GM12878 (cell line): Measurements from ENCODE around the gene SLC34A3. TPM values are rescaled to one million over a fixed set of nuclear protein-coding genes. Genes with fewer than 3 reads are reported as not detected.
A peak's percentile ranks its signal among the peaks of the same experiment; 100 is the strongest.

Experiments
- ATAC-seq: fragments of 200-7000 bp; cut with Tn5 transposase; 3 replicates; pipeline ENCODE4 v1.9.1; 2020; ENCODE audit warnings: mild to moderate bottlenecking, moderate library complexity
- BruUV-seq: library from RNA; stranded (reverse); fragments of 400-500 nt; replicated peaks from 2 replicates; lab custom pipeline; 2021; lab: Mats Ljungman, UMichigan
- CTCF ChIA-PET: fragments of 300-600 bp; sonication (Branson Sonifier 250); formaldehyde crosslinking; extraction: SDS; loops from one replicate; lab custom pipeline; 2021; ENCODE audit warnings: inconsistent platforms; lab: Yijun Ruan, JAX
- POLR2A ChIA-PET: fragments of 350-600 bp; formaldehyde crosslinking; extraction: SDS; loops from one replicate; lab custom pipeline; 2021; ENCODE audit warnings: inconsistent platforms; lab: Charles Lee
- RAD21 ChIA-PET: fragments of 300-600 bp; sonication (Branson Sonifier 250); formaldehyde crosslinking; loops from one replicate; lab custom pipeline; 2023; ENCODE audit warnings: antibody characterized with exemption; ENCODE audit not compliant: unreplicated experiment; lab: Charles Lee
- SMC1A ChIA-PET: fragments of 300-600 bp; sonication (Branson Sonifier 250); formaldehyde crosslinking; loops from one replicate; lab custom pipeline; 2023; ENCODE audit not compliant: unreplicated experiment, uncharacterized antibody; lab: Charles Lee
- DNase-seq: peaks from one replicate; pipeline ENCODE4 v3.0.0-alpha.2; 2011; ENCODE audit warnings: low read depth, low spot score
- FAIRE-seq: peaks from 3 replicates; lab custom pipeline; 2011; peaks lifted over from hg19 to GRCh38; lab: Jason Lieb, UNC
- H2AFZ ChIP-seq: 2 replicates; pipeline ENCODE4 v1.6.0; 2011; ENCODE audit warnings: low read depth, low read length, control low read depth; ENCODE audit not compliant: control insufficient read depth
- H3K27ac ChIP-seq: 2 replicates; pipeline ENCODE4 v1.5.1; 2011; ENCODE audit warnings: control low read depth; ENCODE audit not compliant: control insufficient read depth, insufficient read depth
- H3K27me3 ChIP-seq, 2 experiments: replicated peaks in 1 of 2; 2 replicates each; pipeline versions ENCODE4 v1.6.0 to v1.6.1; 2011; ENCODE audit warnings: low read length in 1 of 2; ENCODE audit not compliant: control insufficient read depth in 2 of 2, insufficient read depth in 2 of 2
- H3K36me3 ChIP-seq, 2 experiments: 2 replicates each; pipeline ENCODE4 v1.5.1; 2011; ENCODE audit warnings: low read length in 1 of 2; ENCODE audit not compliant: control insufficient read depth in 2 of 2, insufficient read depth in 2 of 2
- H3K4me1 ChIP-seq: 2 replicates; pipeline ENCODE4 v1.6.1; 2011; ENCODE audit warnings: mild to moderate bottlenecking, low read length, moderate library complexity, mixed read lengths; ENCODE audit not compliant: control insufficient read depth, insufficient read depth
- H3K4me2 ChIP-seq: 2 replicates; pipeline ENCODE4 v1.6.0; 2011; ENCODE audit warnings: control low read depth; ENCODE audit not compliant: control insufficient read depth, insufficient read depth
- H3K4me3 ChIP-seq: fragments of 200-600 bp; sonication (generic); 2 replicates; pipeline ENCODE4 v1.5.1; 2016
- H3K79me2 ChIP-seq: 2 replicates; pipeline ENCODE4 v1.6.0; 2011; ENCODE audit warnings: low read length; ENCODE audit not compliant: control insufficient read depth, insufficient read depth
- H3K9ac ChIP-seq: 2 replicates; pipeline ENCODE4 v1.8.0; 2011; ENCODE audit warnings: low read length, control low read depth, mixed read lengths; ENCODE audit not compliant: control insufficient read depth, insufficient read depth
- H3K9me3 ChIP-seq: replicated peaks from 3 replicates; pipeline ENCODE4 v1.5.1; 2011; ENCODE audit warnings: mild to moderate bottlenecking, low read length; ENCODE audit not compliant: control insufficient read depth, insufficient read depth
- H4K20me1 ChIP-seq: 2 replicates; pipeline ENCODE4 v1.6.0; 2011; ENCODE audit not compliant: control insufficient read depth, insufficient read depth
- CHD4 ChIP-seq: fragments of 200-600 bp; sonication (generic); IDR thresholded peaks from 2 replicates; pipeline ENCODE4 v1.6.1; 2016; ENCODE audit warnings: mild to moderate bottlenecking
- GATAD2B ChIP-seq: fragments of 450-650 bp; conservative IDR thresholded peaks from 2 replicates; pipeline ENCODE4 v1.6.1; 2017; ENCODE audit warnings: low read depth, mild to moderate bottlenecking, moderate library complexity
- MEF2A ChIP-seq: IDR thresholded peaks from 2 replicates; pipeline ENCODE4 v1.6.1; 2011; ENCODE audit warnings: low read depth, mild to moderate bottlenecking, low read length, moderate library complexity; ENCODE audit not compliant: insufficient read depth
- NFXL1 ChIP-seq: fragments of 450-650 bp; IDR thresholded peaks from 2 replicates; pipeline ENCODE4 v1.6.1; 2017; ENCODE audit warnings: antibody characterized with exemption, mild to moderate bottlenecking, borderline replicate concordance
- NFYA ChIP-seq: IDR thresholded peaks from 2 replicates; pipeline ENCODE4 v1.6.1; 2011; ENCODE audit warnings: low read depth, mild to moderate bottlenecking, low read length, improper control_type of control experiment, borderline replicate concordance
- POLR2A ChIP-seq: IDR thresholded peaks from 2 replicates; pipeline ENCODE4 v1.6.1; 2011; ENCODE audit warnings: low read depth, mild to moderate bottlenecking, low read length
- POLR2AphosphoS2 ChIP-seq: IDR thresholded peaks from 2 replicates; pipeline ENCODE4 v1.6.1; 2011; ENCODE audit warnings: low read depth, mild to moderate bottlenecking, low read length, improper control_type of control experiment, moderate library complexity
- RELB ChIP-seq: fragments of 450-650 bp; IDR thresholded peaks from 2 replicates; pipeline ENCODE4 v1.6.1; 2017; ENCODE audit warnings: low read depth, mild to moderate bottlenecking, moderate library complexity
- SMAD5 ChIP-seq: IDR thresholded peaks from 2 replicates; pipeline ENCODE4 v1.6.1; 2016; ENCODE audit warnings: antibody characterized with exemption, low read depth
- SREBF1 ChIP-seq: IDR thresholded peaks from 2 replicates; pipeline ENCODE4 v1.6.1; 2012; ENCODE audit warnings: mild to moderate bottlenecking, low read length
- SUPT20H ChIP-seq: IDR thresholded peaks from 2 replicates; pipeline ENCODE4 v1.6.1; 2011; ENCODE audit warnings: low read depth, mild to moderate bottlenecking, low read length, moderate library complexity, borderline replicate concordance; ENCODE audit not compliant: control insufficient read depth
- TCF12 ChIP-seq: IDR thresholded peaks from 2 replicates; pipeline ENCODE4 v1.6.1; 2011; ENCODE audit warnings: low read depth, mild to moderate bottlenecking, low read length
- TCF7 ChIP-seq: IDR thresholded peaks from 2 replicates; pipeline ENCODE4 v1.6.1; 2014; ENCODE audit warnings: antibody characterized with exemption, borderline replicate concordance
- WGBS: methylation state at CpG from one replicate; pipeline ENCODE4 v1.1.6; 2016; ENCODE audit warnings: low lambda C conversion rate; ENCODE audit not compliant: insufficient replicate concordance, insufficient coverage; ENCODE audit errors: missing lambda C conversion rate; 5-methylcytosine and 5-hydroxymethylcytosine counted together
- in situ Hi-C: fragments of 300-500 bp; cut with MboI; formaldehyde crosslinking; loops from 9 replicates; pipeline ENCODE4 v1.14.3; 2018; ENCODE audit warnings: mixed read lengths
- intact Hi-C: fragments of 100-400 bp; cut with micrococcal nuclease; formaldehyde crosslinking; loops from one replicate; pipeline ENCODE4 v1.14.2; 2022; ENCODE audit not compliant: unreplicated experiment
- polyA plus RNA-seq, 11 experiments: library from polyadenylated mRNA; depleted of rRNA in 4 of 11; unstranded in 6 of 11; stranded (reverse) in 5 of 11; fragments of >200 nt; fragmentation: Nextera tagmentation in 4 of 11; fragmentation: Illumina TruSeq in 1 of 11; extraction: Ambion mirVana in 4 of 11; extraction: Trizol in 1 of 11; gene quantifications; 1 replicate in 1 of 11; 2 replicates in 10 of 11; pipeline versions ENCODE4 v1.2.1 to v1.2.3, GENCODE V29; 2011 to 2016; ENCODE audit warnings: inconsistent platforms in 2 of 11, missing spikeins in 2 of 11, low read depth in 1 of 11
- total RNA-seq, 4 experiments: library from RNA; depleted of rRNA in 3 of 4; stranded (reverse); fragments of >200 nt in 3 of 4; fragmentation: Illumina TruSeq in 1 of 4; extraction: Trizol in 1 of 4; gene quantifications; 2 replicates each; pipeline versions ENCODE4 v1.2.1 to v1.2.3, GENCODE V29; 2013 to 2021
- TF ChIP-seq, protein P1 (sequence below), 3 experiments: IDR thresholded peaks in 2 of 3; conservative IDR thresholded peaks in 1 of 3; 2 replicates each; pipeline ENCODE4 v1.5.1; 2011; ENCODE audit warnings: low read depth in 3 of 3, low read length in 3 of 3, mild to moderate bottlenecking in 3 of 3, control low read depth in 2 of 3, moderate library complexity in 2 of 3, inconsistent platforms in 1 of 3, mixed read lengths in 1 of 3; ENCODE audit not compliant: control insufficient read depth in 2 of 3, insufficient read depth in 1 of 3; ENCODE audit errors: extremely low read depth in 1 of 3

SLC34A3 gene
- total and polyA plus RNA-seq, 10 of the 15 experiments (the other 5 are each of a cell fraction or from before 2014, with no cell fraction given): not detected

GRCh38 chr9:137218754-137219271 lies 11.9 kb upstream of the SLC34A3 start:
- CTCF ChIA-PET: no interaction called here
- no peak overlapping the region for H3K27ac ChIP-seq
- SMC1A ChIA-PET: no interaction called here
- peaks cover 0 to 2% of the 10 kb centered on the region in 2 experiments; a peak in 2 of 4 replicates for H3K36me3 ChIP-seq
- H3K9ac ChIP-seq: no peak overlapping the region
- intact Hi-C loops (no loop called here), in situ Hi-C loops (no loop called here)
- H3K27me3 ChIP-seq: no peaks in the 10 kb centered on the region
- 84% methylated on average over 11 of the region's 12 CpGs for WGBS
- H3K4me2 ChIP-seq: no peak overlapping the region
- DNase-seq: no peak
- H3K4me1 ChIP-seq: peaks cover 5% of the 10 kb centered on the region; the same call in 1 of the 2 replicates
- H3K4me3 ChIP-seq: no peak overlapping the region
- H4K20me1 ChIP-seq: no peaks in the 10 kb centered on the region
- no peak for FAIRE-seq
- ATAC-seq: no peak
- no peaks in the 10 kb centered on the region for H3K79me2 ChIP-seq
- BruUV-seq: no TSS peak
- POLR2A ChIA-PET: interaction anchor here (0.6 to 1.4 kb wide), 4 partner anchors 18 to 191 kb away, joined by 4 to 8 read pairs (median 4); partner anchors contain the start of gene TPRN
- TF ChIP-seq GATAD2B (no peak), TCF12 (no peak), RELB (no peak), SUPT20H (no peak), TCF7 (no peak), NFYA (no peak), POLR2AphosphoS2 (0 out of 2 replicates have a peak, but pooled peaks have one; percentile 24), SREBF1 (no peak), MEF2A (no peak), SMAD5 (no peak), NFXL1 (no peak), POLR2A (peak; percentile 39; the same call in 1 of the 2 replicates), CHD4 (no peak)
- TF ChIP-seq, protein P1, sequence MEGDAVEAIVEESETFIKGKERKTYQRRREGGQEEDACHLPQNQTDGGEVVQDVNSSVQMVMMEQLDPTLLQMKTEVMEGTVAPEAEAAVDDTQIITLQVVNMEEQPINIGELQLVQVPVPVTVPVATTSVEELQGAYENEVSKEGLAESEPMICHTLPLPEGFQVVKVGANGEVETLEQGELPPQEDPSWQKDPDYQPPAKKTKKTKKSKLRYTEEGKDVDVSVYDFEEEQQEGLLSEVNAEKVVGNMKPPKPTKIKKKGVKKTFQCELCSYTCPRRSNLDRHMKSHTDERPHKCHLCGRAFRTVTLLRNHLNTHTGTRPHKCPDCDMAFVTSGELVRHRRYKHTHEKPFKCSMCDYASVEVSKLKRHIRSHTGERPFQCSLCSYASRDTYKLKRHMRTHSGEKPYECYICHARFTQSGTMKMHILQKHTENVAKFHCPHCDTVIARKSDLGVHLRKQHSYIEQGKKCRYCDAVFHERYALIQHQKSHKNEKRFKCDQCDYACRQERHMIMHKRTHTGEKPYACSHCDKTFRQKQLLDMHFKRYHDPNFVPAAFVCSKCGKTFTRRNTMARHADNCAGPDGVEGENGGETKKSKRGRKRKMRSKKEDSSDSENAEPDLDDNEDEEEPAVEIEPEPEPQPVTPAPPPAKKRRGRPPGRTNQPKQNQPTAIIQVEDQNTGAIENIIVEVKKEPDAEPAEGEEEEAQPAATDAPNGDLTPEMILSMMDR (IDR thresholded peaks at IDR 0.05 in 2 of 3, conservative IDR thresholded peaks at IDR 0.05 in 1 of 3; ENCODE audit: control insufficient read depth in 2 of 3, extremely low read depth in 1 of 3, insufficient read depth in 1 of 3, low read depth in 3 of 3, low read length in 3 of 3): no peak
- TF ChIP-seq, all 136 proteins: peak for 2
- Histone ChIP-seq H2AFZ (no peak overlapping the region), H3K9me3 (no peaks in the 10 kb centered on the region)
- RAD21 ChIA-PET: no interaction called here
